AG10803 (cell line): ENCODE results near the gene ALKBH1.
"Not testable (repeated sequence)": the region's sequence is repeated elsewhere in the genome, so short reads cannot be mapped to it uniquely, and the experiment has no call there.

Experiments
- DNase-seq: peaks from one replicate; pipeline ENCODE4 v3.0.0; 2010; ENCODE audit warnings: low read depth
- H3K4me3 ChIP-seq: 2 replicates; pipeline ENCODE4 v1.5.1; 2011; ENCODE audit warnings: mild to moderate bottlenecking, low read length, control low read depth
- TF ChIP-seq, protein P1 (sequence below): conservative IDR thresholded peaks from 2 replicates; pipeline ENCODE4 v1.5.1; 2011; ENCODE audit warnings: mild to moderate bottlenecking, low read length, control low read depth, inconsistent platforms

ALKBH1 gene

DNA sequence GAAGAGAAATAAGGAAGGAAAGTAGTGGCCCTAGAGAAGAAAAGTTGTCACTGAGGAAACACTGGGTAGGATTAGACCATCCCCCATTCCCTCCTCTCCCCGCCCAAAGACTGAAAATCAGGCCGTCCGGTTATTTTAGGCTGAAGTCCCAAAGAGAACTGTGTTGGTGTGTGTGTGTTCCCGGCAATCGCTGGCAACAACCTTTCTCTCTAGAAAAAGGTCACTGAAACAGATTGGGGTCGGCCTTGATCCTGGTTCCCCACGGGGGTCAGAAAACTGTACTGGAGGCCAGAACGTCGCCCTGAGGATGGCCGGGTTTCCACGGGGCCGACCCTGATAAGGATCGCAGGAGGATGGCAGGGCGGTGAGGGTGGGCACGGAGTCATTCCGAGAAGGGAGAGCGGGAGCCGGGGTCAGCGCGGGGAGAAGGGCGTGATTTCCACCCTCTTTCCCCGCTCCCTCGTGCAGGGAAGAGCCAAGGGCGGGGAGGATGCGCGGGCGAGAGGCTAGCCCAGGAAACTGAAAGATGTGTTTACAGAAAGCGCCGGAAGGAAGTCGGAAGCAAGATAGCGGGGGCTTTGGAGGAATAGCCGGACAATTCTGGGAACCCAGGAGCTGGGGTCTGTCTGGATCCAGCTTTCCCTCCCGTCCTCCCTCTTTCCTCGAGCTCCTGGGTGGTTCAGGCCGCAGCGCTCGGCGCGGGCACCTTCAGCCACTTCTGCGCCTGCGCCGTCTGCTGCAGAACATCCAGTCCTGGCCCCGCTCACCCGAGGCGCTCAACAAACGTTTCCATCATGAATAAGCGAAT is 66.1 kb downstream of the ALKBH1 start:
- TF ChIP-seq, protein P1, sequence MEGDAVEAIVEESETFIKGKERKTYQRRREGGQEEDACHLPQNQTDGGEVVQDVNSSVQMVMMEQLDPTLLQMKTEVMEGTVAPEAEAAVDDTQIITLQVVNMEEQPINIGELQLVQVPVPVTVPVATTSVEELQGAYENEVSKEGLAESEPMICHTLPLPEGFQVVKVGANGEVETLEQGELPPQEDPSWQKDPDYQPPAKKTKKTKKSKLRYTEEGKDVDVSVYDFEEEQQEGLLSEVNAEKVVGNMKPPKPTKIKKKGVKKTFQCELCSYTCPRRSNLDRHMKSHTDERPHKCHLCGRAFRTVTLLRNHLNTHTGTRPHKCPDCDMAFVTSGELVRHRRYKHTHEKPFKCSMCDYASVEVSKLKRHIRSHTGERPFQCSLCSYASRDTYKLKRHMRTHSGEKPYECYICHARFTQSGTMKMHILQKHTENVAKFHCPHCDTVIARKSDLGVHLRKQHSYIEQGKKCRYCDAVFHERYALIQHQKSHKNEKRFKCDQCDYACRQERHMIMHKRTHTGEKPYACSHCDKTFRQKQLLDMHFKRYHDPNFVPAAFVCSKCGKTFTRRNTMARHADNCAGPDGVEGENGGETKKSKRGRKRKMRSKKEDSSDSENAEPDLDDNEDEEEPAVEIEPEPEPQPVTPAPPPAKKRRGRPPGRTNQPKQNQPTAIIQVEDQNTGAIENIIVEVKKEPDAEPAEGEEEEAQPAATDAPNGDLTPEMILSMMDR, result no peak
- peak overlapping the region; percentile 58 for H3K4me3 ChIP-seq
- DNase-seq, result peak; percentile 68

DNA sequence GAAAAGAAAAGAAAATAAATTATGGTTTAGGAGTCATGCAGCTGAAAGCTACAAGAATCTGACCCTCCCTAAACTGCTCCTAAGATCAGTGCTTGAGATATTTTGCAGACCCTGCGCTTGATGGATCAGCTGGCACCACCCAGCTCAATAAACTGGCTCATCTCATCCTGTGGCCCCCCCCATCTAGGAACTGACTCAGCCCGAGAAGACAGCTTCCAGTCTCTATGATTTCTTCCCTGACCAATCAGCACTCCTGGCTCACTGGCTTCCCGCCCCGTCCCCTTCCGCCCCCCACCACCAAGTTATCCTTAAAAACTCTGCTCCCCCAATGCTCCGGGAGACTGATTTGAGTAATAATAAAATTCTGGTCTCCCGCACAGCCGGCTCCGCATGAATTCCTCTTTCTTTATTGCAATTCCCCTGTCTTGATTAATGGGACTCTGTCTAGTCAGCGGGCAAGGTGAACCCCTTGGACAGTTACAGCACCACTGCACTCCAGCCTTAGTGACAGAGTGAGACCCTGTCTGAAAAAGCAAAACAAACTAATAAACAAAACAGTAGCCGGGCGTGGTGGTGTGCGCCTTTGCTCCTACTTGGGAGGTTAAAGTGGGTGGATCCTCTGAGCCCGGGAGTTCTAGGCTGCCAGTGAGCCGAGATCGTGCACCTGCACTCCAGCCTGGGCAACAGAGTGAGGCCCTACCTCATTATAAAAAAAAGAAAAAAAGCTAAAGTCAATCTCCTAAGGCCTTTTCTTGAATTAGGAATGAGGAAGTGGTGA is 66.9 kb downstream of the ALKBH1 start:
- H3K4me3 ChIP-seq, result no peak overlapping the region
- no peak for DNase-seq
- TF ChIP-seq, protein P1, result no peak

DNA sequence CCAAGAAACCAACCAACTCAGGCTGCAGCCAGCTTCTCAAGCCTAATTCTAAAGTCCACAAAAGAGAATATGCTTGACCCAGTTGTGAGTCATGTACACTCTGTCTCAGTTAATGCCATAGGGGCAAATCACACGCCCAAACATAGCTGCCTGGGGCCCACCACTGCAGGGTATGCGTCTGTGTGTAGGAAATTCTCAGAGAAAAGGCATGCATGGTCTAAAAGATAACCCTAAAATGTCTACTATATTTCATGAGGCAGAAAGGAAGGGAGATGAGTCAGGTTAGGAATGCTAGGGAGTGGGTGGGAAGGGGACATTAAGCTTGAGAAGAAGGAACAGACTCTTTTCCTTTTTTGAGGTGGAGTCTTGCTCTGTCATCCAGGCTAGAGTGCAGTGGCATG is 69.1 kb downstream of the ALKBH1 start:
- peak; percentile 85 for DNase-seq
- H3K4me3 ChIP-seq, result no peak overlapping the region
- TF ChIP-seq, protein P1, result no peak

DNA sequence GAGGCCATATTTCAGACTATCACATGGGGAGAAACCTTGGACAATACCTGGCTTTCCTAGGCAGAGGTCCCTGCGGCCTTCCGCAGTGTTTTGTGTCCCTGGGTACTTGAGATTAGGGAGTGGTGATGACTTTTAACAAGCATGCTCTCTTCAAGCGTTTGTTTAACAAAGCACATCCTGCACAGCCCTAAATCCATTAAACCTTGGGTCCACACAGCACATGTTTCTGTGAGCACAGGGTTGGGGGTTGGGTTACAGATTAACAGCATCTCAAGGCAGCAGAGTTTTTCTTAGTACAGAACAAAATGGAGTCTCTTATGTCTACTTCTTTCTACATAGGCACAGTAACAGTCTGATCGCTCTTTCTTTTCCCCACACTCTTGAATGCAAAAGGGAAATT is 72.0 kb downstream of the ALKBH1 start:
- not testable (repeated sequence) for DNase-seq, H3K4me3 ChIP-seq

DNA sequence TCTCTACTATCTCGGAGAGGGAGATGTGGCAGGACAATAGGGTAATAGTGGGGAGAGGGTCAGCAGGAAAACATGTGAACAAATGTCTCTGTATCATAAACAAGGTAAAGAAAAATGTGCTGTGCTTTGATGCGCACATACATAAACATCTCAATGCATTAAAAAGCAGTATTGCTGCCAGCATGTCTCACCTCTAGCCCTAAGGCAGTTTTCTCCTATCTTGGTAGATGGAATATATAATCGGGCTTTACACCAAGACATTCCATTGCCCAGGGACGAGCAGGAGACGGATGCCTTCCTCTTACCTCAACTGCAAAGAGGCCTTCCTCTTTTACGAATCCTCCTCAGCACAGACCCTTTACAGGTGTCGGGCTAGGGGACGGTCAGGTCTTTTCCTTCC is 72.4 kb downstream of the ALKBH1 start:
- not testable (repeated sequence) for DNase-seq

DNA sequence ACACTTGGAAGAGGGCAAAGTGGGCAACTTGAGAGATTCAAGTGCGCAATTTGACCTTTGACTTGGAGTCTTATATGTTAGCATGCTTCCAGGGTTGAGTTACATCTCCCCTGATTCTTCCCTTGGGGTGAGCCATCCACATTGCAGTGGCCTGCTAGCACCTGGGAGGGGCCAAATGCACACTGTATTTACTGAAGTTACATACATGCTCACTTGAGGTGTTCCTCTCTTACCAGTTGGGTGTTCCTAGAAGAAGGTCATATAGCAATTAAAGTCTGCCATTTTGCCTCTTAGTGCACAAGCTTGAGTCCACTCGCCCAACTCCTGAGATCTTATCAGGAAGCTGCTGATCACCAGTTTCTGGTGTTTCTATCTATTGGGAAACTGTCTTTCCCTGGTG is 77.7 kb downstream of the ALKBH1 start:
- no peak overlapping the region for H3K4me3 ChIP-seq
- no peak for DNase-seq
- TF ChIP-seq, protein P1, result no peak

More for the DNA sequence above, 72.4 kb downstream of the ALKBH1 start:
- H3K4me3 ChIP-seq, result not testable (repeated sequence)

DNA sequence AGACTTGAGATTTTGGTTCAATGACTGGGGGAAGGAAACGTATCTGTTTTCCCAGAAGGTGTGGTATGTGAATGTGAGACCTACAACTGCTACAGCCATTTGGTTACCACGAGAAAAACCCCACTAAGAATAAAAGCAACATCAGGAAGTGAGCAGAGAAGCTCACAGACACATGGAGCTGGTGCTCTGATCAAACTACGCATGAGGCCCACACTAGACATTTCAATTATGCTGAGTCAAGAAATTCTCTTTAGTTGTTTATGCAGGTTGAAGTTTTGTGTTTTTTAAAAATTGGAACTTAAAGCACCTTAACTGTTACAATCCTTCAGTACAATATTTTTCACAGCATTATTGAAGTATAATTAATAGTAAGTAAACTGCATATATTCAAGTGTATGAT is 82.5 kb downstream of the ALKBH1 start:
- no peak overlapping the region for H3K4me3 ChIP-seq
- TF ChIP-seq, protein P1, result no peak
- DNase-seq, result no peak

DNA sequence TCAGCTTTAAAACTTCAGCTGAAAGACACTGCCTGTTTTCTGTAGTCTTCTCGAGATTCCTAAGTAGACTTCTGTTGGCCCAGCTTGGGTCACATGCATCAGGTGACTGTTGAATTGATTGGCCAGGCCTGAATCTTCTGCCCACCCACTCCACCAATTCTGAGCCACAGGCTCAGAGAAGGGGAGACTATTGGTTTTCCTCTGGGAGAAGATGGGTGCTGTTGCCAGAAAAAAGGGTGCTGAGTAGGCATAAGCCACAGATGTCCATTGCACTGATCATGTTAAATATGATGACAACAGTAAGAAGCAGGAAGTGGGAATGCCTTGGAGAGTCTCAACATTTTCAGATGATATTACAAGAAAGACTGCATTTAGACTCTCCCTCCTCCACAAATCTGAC is 84.6 kb downstream of the ALKBH1 start:
- TF ChIP-seq, protein P1, result no peak
- H3K4me3 ChIP-seq, result no peak overlapping the region
- DNase-seq, result no peak
